VCaP (cell line): ENCODE data around the gene GRB10.

Experiments
- H3K27ac ChIP-seq: fragments of 450-650 bp; 2 replicates; pipeline ENCODE4 v1.5.1; 2017
- TF ChIP-seq, protein P1 (sequence below): fragments of 450-650 bp; conservative IDR thresholded peaks from 2 replicates; pipeline ENCODE4 v1.5.1; 2017; ENCODE audit warnings: mild to moderate bottlenecking, moderate library complexity

Gene GRB10

DNA sequence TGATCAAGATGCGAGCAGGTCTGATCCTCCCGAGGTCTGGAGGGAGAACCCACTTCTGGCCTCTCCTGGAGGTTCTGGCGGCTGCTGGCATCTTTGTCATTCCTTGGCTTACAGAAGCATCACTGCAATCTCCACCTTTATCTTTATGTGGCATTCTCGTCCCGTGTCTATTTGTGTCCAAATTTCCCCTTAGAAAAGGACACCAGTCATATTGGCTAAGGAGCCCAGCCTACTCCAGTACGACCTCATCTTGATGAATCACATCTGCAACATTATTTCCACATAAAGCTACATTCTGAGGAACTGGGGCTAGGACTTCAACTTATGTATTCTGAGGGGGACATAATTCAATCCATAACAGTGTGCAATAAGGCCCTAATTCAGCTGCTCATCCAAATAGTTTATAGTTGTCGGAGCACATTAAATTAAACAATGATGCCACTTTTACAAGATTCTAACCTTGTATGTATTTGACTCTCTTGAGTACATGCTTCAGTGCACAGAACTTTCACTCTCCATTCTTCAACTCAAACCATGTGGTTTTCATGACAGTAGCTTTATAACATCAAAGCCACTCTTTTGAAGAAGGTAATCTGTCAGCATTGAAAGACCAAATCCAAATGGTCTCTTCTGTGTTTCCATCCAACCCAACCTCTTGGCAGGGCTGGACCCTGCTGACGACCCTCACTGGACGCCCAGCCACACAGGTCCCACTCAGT, 131.3 kb downstream of the GRB10 start:
- TF ChIP-seq, protein P1, sequence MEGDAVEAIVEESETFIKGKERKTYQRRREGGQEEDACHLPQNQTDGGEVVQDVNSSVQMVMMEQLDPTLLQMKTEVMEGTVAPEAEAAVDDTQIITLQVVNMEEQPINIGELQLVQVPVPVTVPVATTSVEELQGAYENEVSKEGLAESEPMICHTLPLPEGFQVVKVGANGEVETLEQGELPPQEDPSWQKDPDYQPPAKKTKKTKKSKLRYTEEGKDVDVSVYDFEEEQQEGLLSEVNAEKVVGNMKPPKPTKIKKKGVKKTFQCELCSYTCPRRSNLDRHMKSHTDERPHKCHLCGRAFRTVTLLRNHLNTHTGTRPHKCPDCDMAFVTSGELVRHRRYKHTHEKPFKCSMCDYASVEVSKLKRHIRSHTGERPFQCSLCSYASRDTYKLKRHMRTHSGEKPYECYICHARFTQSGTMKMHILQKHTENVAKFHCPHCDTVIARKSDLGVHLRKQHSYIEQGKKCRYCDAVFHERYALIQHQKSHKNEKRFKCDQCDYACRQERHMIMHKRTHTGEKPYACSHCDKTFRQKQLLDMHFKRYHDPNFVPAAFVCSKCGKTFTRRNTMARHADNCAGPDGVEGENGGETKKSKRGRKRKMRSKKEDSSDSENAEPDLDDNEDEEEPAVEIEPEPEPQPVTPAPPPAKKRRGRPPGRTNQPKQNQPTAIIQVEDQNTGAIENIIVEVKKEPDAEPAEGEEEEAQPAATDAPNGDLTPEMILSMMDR, result no peak
- no peak overlapping the region for H3K27ac ChIP-seq

DNA sequence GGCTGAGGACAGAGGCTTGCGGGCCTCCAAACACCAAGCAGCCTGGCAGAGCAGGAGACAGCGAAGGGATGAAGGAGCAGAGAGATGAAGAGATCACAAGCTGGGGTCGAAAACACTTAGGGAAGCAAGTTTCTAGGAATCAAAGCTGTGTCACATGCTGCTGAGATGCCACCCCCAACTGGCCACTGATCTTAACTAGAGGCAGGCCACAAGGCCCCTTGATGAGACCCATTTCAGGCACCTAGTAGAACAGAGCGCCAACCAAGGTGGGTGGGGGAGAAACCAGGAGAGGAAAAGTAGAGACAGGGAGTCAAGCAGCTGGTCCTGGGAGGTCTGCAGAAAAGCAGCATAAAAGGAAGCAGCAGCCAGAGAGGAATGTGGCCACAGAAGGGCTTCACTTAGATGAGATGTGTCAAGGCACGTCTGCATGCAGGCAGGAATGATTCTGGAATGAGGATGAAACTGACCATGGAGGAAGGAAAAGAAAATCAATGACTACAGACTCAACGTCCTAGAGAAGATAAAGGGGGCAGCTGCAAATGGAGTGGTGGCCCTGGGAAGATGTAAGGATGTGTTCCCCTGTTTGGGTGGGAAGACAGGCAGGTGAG, 132.5 kb downstream of the GRB10 start:
- TF ChIP-seq, protein P1, result no peak
- H3K27ac ChIP-seq, result no peak overlapping the region

DNA sequence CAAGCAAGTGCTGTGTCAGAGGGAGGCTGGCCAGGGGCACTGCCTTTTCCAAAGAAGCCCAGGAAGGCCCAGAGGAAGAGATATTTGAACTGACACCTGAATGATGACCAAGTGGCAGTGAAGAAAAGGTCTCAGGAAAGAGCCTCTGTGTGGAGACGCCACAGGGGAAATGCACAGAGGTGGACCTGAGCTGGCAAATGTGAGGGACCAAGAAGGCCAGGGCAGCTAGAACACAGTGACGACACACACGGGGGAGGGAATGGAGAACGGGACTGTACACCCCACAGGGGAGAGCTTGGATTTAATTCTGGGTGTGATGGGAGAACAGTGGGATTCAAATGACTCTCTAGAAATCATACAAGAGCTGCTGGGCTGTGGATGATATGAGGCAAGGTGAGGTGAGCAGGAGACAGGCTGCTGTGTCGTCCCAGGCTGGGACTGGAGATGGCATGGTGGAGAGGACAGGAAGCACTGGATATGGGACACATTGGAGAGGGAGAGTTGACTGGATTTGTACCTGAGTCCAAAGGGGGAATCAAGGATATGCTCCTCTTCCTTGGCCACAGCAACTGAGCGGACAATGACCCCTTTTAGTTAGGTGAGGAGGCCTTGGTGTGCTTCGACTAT, 133.3 kb downstream of the GRB10 start:
- TF ChIP-seq, protein P1, result no peak
- no peak overlapping the region for H3K27ac ChIP-seq

DNA sequence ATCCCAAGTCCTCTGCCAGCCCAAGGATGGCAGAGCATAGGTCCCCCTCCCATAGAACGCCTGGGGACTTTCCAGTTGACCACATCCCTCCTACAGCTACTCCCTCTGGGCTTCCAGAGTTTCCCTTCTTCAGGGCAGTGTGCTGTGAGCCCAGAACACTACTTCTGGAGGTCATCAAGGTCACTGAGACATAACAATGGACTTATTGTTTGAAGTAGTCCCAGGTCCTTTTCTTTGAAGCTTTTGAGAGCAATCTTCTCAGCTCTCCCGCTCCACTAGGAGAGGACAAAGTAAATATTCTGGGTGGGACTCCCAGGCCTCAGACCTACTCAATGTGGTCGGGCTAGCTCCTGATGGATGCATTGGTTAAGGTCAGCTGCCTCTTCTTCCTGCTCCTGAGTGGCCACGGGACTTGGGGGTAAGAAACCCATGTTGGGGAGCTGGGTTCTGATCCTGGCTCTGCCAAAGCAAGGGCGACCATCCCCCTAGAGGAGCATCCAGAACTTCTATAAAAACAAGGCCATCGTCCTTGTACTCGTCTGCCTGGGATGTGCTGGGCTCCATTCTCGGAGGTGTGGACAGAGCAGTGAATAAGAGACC, 134.0 kb downstream of the GRB10 start:
- H3K27ac ChIP-seq, result no peak overlapping the region
- TF ChIP-seq, protein P1, result no peak

DNA sequence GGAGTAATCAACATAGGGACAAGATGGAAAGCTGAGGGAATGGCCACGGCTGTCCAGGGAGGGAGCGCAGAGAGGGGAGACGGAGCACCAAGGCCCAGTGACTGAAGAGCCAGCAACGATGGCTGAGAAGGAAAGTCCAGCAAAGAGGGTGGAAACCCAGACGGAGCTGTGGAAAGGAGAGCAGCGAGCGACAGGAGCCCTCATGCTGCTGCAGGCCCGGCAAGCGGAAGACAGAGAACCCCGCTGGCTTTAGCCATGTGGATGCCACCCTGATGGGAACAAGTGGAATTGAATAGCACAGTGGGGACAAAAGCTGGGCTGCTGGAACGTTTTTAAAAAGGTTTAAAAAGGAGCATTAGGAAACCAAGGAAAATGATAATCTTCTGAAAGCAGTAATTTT, 134.6 kb downstream of the GRB10 start:
- no peak overlapping the region for H3K27ac ChIP-seq
- TF ChIP-seq, protein P1, result no peak

DNA sequence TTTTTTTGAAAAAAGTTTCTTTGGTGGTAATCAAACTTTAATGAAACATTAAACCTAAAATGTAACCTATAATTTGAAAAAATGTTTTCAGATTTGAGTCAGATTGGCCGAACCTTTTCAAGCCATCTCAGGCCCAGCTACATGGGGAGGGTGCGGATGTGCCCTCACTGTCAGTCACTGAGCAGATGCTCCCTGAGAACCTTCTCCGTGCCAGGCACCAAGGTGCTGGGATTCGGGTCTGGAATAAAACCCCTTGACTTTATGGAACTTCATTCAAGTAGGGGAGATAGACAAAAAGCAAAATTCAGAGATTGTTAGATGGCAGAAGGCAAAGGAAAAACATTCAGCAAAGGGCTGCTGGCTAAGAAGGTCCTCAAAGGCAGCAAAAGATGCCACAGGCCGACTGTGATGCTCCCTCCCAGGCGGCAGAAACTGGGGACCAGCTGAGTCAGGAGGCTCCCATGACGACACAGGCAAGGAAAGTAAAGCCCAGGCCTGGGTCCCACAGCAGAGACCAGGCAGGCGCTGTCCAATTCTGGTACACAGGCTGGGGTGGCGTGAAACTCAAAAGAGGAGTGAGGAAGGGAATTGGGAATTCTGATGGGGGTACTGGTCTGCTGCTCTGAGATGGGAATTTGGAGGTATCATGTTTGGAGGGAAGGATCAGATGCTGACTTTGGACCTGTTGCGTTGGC, 135.3 kb downstream of the GRB10 start:
- no peak overlapping the region for H3K27ac ChIP-seq
- TF ChIP-seq, protein P1, result no peak

DNA sequence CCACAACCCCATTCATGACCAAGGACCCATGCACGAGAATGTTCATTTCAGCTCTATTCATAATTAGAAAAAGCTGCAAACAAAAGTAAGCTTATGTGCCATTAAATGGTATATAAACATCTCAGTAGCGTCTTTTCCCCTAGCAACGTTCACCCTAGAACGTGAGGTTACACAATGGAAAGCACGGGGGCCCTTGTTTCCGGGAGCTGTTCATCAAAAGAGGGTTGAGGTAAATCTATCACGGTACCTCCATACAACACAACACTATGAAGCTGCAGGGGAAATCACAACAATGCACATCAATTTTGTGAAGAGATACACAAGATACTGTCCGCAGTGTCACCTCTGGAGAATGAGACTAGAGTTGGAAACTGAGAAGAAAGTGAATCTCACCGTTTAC, 136.6 kb downstream of the GRB10 start:
- TF ChIP-seq, protein P1, result no peak
- H3K27ac ChIP-seq, result no peak overlapping the region
